Fibroblast of mammary gland (primary cell): ENCODE measurements around the gene ASTN2.

Experiments
- DNase-seq: peaks from one replicate; pipeline ENCODE4 v3.0.0-alpha.2; 2010; ENCODE audit warnings: low read depth
- H3K4me3 ChIP-seq: 2 replicates; pipeline ENCODE4 v1.5.1; 2011; ENCODE audit warnings: low read depth, mild to moderate bottlenecking, low read length, moderate library complexity; ENCODE audit not compliant: control insufficient read depth
- TF ChIP-seq, protein P1 (sequence below): conservative IDR thresholded peaks from 2 replicates; pipeline ENCODE4 v1.5.1; 2011; ENCODE audit warnings: low read depth, low read length, inconsistent platforms; ENCODE audit not compliant: control insufficient read depth, insufficient read depth

The ASTN2 gene

DNA sequence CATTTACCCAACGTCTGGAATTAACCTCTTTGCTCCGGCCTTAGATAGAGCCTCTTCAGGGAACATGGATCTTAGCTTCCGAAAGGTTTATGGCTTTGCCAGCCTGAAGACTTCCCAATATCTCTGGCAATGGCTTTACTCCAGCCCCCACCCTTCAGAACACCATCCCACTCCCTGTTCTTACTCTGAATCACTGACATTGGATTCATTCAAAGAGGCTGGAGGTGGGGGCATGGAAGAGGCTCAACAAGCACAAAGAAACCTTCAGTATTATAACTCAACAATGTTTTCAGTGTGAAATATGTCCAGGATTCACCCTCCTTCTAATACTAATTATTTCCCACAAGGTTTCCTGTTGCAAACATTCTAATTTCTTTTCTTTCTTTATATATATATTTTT is 91.5 kb downstream of the ASTN2 start:
- TF ChIP-seq, protein P1, sequence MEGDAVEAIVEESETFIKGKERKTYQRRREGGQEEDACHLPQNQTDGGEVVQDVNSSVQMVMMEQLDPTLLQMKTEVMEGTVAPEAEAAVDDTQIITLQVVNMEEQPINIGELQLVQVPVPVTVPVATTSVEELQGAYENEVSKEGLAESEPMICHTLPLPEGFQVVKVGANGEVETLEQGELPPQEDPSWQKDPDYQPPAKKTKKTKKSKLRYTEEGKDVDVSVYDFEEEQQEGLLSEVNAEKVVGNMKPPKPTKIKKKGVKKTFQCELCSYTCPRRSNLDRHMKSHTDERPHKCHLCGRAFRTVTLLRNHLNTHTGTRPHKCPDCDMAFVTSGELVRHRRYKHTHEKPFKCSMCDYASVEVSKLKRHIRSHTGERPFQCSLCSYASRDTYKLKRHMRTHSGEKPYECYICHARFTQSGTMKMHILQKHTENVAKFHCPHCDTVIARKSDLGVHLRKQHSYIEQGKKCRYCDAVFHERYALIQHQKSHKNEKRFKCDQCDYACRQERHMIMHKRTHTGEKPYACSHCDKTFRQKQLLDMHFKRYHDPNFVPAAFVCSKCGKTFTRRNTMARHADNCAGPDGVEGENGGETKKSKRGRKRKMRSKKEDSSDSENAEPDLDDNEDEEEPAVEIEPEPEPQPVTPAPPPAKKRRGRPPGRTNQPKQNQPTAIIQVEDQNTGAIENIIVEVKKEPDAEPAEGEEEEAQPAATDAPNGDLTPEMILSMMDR = no peak
- no peak for DNase-seq
- no peak overlapping the region for H3K4me3 ChIP-seq

DNA sequence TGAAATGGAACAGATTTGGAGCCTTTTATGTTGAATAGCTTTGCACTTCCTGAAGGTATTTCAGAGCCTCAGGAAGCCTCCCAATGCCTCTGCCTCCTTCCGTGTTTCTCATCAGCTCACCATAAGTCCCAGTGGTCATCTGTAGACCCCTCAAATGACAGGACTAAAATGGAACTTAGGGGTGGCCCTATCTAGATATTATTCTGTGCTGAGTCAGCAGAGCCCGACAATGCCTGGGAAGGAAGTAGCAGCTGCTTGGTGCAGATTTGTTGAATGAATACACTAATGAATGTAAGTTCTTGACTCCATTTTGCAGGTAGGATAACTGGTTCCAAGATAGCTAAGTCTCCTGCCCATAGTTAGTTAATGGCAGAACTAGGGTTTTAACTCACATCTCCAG is 97.7 kb downstream of the ASTN2 start:
- no peak for DNase-seq
- H3K4me3 ChIP-seq = no peak overlapping the region
- TF ChIP-seq, protein P1 = no peak

DNA sequence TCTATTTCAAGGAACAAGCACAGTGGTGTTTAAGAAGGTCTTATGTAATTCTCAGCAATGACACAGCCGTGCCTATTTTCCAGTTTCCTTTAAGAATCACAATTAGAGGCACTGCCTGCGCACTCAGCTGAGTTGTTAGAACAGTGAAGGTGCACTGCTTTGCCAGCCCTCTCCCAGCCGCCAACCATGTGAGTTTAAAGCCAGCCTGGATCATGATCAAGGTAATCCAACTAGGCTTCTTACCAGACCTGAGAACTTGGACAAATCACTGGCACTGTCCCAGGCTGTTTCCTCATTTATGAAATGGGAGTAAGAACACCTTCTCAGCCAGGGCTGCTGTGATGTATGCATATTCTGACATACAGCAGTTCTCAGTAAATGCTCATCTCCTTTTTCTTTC is 99.6 kb downstream of the ASTN2 start:
- TF ChIP-seq, protein P1 = no peak
- H3K4me3 ChIP-seq = no peak overlapping the region
- DNase-seq = no peak

DNA sequence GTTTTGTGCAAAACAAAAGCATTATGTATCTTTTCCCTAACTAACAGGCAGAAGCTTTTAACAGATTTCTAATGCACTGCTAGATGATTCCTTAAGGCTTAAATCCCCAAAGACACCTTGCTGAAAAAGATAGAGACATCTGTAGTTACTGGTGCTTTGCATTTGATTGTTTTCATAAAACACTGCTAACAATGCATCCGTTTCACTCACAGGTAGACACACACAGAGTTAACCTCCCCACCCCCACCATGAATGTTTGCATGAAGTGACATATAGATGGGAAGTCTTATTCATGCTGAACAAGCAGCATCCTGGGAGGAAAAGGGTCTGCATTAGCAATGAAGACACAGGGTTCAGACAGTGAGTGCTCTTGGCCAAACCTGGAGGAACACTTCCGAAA is 100.9 kb downstream of the ASTN2 start:
- DNase-seq = no peak
- no peak overlapping the region for H3K4me3 ChIP-seq
- TF ChIP-seq, protein P1 = no peak

DNA sequence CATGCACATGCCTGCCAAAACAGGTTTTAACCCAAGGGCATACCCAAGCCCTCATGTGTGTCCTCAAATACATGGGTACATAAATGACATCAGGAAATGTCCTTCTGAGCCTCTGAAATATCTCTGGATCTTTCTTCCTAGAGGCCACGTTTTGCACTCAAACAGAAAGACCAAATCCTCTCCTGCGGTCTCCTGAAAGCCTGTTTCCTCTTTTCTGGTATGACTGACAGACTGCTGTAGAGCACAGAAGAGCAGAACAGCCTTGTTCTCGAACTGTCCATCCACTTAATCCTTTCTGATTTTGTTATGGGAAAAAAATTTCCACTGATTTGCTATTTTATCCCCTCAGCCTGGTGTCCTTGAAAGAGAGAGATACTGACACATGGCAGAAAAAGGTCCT is 107.2 kb downstream of the ASTN2 start:
- TF ChIP-seq, protein P1 = no peak
- H3K4me3 ChIP-seq = no peak overlapping the region
- no peak for DNase-seq

DNA sequence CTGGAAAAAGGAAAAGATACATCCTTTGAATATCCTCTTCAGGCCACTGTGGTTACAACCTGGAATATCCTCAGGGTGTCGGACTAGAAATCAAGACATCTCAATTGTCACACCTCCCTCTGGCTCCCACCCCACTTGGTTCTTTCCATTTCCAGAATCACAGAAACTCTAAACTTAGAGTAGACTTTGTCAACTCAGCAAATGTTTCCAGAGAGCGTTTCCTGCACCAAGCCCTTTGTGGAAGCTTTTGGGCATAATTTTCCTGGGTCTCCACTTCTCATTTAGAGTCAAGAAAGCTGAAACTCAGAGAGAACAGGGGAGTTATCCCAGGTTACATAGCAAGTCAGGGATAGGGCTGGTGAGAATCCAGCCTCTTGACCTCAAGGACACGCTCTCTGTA is 108.8 kb downstream of the ASTN2 start:
- DNase-seq = no peak
- TF ChIP-seq, protein P1 = no peak
- no peak overlapping the region for H3K4me3 ChIP-seq

DNA sequence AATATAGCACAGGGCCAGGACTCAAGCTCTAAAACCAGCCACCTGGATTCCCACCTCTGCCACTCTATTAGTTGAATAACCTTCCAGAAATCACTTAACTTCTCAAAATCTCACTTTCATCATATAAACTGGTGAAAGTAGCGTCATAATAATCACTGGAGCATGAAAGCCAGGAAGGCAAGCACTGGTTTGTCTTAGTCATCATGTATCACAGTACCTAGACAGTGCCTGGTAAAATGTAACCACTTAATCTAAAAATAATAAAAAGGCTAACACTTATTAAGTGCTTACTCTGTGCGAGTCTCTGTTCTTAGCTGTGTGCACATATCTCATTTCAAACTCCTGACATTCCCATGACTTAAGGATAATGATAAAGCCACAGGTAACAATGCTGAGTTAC is 109.4 kb downstream of the ASTN2 start:
- TF ChIP-seq, protein P1 = no peak
- no peak overlapping the region for H3K4me3 ChIP-seq
- no peak for DNase-seq
